ENCODE measurements around the gene POLR2B.

POLR2B gene

DNA sequence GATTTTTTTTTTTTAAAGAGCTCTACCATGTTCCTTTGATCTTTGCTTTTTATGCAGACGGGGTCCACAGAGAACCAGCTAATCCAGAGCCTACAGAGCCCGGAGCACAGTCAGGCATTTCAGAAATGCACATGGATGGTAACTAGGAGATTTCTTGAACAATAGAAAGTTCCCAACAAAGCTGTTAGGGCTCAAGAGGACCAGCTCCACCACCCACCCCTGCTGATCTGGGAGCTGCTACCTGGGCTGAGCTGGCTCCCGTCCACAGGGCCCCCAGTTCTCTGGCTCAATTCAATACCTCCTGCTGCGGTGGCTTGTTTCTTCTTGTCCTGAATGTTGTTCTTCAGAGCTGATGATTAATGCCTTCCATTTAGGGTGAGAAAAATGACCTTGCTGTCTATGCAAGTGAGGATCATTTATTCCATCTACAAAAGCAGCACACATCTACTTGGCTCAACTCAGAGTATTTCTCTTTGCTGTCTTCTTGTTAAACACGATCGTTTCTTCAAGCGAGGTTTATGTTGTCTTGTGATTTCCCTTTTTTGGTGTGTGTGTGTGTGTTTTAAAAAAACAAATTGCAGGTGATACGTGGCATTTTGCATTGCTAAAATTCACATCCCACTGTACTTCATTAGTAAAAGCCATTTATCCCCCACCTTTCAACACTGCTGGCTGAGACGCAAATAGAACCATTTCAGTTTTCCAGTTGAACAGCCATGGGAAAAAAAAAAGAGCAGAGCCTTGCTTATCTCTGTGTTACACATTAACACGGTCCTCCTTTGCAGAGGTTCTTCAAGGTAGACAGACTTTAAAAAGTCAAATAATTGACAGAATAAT lies 100.2 kb downstream of the POLR2B start:
- DNase-seq, result peak in 4 of 56 donors; percentile 2 to 31 (median 22)

Data from nucleus accumbens (tissue), 56 donors.